CD4-positive, alpha-beta T cell treated with Interleukin-4 for 1 hour (primary cell): Measurements from ENCODE around the gene PARS2.

Experiments
- DNase-seq, 2 donors: peaks; one replicate each; pipeline ENCODE4 v3.0.0-alpha.2; 2020 to 2022

PARS2 gene

DNA sequence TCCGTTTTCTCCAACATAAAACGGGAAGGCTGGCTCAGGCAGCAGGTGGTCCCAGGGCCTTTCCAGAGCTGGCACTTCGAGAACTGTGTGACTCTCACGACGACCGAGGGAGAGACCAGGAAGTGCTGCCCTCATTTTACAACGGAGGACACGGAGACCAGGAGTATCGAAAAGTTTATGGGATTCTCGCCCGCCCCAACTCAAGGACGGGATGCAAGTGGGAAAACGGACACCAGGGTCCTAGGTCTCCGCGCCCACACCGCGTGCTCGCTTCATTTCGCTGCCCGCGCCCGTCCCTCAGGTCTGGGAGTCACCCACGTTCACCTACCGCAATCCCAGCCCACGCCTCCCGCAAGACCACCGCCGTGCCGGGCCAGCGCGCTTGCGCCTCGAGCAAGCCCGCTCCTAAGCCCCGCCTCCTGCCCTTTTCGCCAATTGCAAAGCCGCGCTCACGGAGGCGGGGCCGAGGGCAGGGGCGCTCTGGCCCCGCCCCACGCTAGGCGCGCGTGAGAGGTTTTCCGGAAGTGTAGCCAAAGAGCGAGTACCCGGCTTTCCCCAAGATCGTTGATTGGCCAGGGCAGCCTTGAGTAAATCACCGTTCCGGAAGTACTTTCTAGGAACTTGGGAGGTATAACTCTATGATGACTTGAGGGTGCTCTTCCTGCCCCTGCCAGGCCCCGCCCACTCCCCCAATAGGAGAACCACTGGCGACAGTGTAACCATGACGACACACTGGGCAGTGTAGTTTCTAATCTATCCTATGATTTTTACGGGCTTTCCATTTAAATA lies at the start of gene PARS2:
TSS of gene PARS2 (minus strand) at position 391 of the 789 bp plus-strand sequence. CDS start 5,362 bp downstream, outside the sequence.
- peak; percentile 98 to 99 for DNase-seq

DNA sequence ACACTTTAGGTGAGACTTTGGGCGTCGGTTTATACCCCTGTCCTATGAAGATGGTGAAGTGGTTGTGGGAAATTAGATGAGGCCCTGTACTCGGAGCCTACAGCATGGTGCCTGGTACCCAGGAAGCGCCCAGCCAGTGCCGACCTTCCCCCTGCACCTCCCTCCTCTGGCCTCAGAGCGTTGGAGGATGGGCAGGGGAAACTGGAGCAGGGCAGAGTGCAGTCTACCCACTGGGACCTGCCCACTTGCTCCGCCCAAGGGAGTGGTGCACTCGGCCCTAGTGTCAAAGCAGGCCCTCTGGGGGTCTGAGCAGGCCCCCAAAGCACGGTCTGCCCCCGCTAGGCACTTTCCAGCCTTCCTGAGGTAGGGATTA lies 49.8 kb upstream of the PARS2 start:
- no peak for DNase-seq

DNA sequence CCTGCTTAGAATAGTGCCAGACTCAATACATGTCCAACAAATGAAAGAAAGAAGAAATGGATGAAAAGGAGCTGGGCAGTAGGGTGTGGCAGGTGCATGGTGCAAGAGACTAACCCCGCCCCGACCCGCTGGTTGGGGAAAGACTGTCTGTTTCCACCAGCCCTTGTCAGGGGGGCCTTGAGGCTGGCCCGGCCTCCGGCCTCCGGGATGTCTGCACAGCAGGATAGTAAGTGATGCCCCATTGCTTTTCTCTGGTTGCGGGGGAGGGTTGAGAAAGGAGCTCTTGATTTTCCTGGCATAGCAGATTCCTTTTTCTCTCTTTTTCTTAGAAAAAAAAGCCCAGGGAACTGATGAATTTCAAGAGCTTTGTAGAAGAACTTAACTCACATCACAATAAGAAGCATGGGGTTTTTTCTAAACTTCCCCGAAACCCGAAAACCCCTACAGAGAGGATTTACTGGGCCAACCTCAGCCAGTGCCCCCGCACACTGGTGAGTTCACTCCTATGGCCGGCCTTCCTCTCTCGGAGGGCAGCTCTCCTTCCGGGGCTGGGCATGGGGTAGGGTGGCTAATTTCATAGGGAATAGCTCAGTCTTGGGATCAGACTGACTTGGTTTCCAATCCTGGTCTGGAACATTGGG lies 49.3 kb upstream of the PARS2 start:
- no peak for DNase-seq

DNA sequence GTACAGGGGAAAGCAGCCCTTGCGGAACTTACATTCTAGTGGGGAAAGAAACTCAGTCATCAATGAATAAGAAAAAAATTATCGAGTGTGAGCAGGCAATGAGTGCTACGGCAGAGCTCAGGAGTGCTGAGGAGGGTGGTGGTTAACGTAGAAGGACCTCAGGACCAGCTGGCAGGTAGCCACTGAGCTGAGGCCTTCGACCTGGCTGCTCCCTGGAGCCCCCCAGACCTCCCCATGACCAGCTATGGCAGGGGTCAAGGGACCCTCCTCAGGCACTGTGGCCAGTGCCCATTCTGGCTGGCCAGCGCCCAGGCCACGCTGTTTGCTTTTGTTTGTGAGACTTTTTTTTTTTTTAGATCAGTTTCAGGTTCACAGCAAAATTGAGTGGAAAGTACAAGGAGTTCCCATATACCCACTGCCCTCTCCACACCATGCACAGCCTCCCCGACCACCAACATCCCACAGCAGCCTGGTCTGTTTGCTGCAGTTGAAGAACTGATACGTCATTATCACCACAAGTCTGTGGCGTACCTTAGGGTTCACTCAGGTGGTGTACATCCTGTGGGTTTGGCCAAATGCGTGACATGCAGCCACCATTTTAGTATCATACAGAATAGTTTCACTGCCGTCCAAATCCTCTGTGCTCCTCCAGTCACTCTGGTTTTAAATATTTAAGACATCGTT lies 48.6 kb upstream of the PARS2 start:
- DNase-seq, result no peak

DNA sequence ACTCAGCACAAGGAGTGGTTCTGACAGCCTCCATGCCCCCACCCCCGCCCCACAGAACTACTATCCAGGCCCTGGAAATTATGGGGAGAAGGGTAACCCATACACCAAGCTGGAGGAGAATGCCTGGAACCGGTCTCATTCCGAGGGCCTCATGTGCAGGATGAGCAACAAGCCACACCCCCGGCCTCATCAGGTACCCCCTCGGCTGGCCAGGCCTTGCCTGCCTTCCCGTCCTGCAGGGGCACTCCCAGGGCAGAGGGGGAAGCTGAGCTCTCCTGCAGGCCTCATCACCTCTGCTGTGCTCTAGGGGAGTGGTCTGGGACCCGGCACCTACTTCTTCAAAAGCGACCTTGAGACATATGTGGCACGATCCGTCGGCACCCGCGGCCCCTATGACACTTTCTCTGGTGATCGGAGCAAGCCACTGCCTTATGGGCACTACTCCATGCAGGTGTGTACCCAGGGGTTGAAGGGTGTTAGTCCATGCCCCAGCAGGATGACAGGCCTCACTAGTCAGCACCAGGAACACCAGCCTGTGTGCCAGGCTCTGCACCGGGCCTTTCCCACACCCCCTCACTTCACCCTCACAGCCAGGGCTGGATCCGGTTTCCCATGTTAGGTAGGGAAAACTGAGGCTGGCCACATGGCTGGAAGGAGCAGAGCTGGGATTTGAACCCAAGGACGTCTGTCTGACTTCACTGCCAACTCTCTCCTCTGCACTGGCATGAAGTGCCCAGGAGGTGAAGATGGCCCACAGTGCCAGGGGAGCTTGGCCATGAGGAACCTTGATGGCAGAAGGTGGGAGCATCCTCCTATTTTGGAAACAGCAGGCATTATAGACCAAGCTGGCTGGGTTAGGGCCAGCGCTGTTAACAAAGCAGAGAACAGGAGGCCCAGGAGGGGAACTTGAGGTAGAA lies 47.7 kb upstream of the PARS2 start:
- no peak for DNase-seq

DNA sequence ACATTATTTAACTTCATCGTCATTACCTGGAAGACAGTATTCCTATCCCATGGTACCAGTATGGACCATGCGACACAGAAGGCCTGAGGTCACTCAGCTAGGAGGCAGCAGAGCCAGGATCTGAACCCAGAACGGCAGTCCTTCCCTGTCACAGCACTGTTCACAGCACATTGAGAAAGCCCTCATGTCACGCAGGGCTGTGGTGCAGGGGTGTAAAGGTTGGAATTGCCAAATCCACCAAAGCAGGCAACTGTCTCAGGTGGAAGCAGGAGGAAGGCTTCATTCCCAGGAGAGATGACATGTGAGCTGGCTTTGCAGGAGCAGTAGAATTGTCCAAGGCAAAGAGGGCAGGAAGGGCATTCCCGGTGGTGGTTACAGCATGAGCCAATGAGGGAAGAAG lies 46.7 kb upstream of the PARS2 start:
- DNase-seq, result no peak

DNA sequence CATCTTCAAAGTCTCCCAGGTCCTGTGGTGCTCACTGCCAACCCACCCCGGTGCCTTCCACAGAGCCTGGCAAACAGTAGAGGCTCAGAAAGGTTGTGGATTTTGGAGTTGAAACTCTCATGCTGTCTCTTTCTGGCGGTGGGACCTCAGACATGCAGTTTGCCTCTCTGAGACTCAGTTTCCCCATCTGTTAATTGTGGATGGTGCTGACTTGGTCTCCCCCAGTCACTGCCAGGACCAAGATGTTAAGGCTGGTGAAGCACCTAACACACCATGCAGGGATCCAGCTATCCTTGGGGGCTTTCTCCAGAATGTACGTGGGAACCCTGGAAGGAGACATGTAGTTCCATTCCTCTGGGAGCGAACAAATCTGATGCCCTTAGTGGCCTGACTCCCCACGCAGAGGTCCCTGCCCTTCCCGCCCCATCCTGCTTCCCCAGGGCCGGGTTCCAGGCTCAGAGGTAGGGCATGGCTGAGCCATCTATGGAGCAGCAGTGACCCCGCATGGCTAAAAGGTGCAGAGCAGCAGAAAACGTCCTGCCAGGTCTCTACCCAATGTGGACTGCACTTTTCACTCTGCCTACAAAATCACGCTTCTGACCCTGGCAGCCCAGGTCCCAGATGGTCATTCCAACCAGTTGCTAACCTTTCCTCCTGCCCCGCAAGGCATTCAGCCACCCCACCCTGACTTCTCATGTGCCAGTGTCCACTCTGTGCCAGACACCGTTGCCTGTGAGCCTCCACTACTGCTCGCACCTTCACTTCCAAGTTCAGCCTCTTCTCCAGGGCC lies 46.0 kb upstream of the PARS2 start:
- DNase-seq, result peak; percentile 60 to 67

DNA sequence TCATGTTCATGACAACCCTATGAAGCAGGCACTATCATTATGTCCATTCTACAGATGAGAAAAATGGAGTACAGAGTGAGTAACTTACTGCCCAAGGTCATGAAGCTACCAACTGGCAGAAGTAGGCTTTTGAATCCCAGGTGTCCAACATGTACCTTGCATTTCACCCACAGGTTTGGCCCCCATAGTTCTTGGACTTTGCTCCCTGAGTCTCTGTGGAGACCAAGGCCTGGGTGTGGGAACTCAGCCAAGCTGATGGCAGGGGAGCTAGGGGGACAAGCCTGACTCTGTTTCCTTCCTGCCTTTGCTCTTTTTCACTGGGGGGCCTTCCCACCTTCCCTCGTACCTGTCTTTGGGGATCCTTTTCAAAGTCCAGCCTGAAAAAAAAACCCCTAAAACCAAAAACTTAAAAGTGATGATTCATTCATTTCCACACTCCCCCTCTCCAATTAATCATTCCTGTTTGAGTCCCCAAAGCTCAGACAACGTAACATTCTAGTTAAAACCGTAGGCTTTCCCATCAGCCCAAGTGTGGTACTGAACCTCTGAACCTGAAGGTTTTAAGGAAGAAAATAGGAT lies 45.3 kb upstream of the PARS2 start:
- DNase-seq, result no peak

DNA sequence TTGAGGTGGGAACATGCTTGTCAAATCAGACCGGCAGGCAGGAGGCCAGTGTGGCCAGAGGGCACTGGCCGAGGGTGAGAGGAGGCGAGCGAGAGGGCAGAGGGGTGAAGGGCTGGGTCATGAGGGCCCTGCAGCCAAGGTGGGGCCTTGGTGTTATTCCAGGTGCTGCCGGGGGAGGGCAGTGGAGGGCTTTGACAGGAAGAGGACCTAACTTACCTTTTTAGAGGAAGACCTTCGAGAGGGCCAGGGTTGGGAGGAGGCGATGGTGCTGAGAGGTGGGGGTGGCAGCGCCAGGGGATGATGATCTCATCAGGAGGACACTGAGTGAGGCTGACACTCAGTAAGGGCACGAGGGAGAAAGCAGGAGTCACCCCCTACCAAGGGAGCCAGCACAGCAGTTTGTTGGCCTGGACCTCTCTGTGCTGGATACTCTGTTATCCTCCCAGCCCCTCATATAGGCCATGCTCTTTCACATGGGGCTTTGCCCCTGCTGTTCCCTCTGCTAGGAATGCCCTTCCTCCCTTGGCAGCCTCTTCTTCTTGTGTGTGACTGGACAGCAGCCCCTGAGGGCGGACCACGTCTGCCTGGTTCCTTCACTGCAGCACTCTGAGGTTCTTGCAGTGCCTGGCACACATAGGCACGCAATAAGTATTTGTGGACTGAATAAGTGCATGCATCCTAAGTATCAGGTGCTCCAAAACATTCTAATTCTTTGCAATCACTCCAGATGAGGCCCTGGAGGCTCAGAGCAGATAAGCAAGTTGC lies 44.3 kb upstream of the PARS2 start:
- DNase-seq, result no peak

DNA sequence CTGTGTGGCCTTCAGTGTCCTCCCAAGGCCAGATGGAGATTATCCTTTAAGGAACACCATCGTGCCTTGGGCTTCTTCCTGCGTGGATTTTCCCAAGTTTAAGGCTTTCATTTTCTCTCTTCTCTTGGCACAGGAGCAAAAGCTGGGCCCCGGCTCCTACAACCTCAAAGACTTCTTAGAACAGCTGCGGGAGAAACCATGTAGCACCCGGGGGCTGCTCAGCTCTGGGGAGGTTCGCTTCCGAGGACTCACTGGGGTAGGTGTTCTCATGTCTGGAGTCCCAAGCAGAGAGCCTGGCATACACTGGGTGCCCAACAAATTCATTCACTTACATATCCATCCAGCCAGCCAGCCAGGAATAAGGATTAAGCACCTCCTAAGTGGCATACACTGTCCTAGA lies 43.4 kb upstream of the PARS2 start:
- no peak for DNase-seq

DNA sequence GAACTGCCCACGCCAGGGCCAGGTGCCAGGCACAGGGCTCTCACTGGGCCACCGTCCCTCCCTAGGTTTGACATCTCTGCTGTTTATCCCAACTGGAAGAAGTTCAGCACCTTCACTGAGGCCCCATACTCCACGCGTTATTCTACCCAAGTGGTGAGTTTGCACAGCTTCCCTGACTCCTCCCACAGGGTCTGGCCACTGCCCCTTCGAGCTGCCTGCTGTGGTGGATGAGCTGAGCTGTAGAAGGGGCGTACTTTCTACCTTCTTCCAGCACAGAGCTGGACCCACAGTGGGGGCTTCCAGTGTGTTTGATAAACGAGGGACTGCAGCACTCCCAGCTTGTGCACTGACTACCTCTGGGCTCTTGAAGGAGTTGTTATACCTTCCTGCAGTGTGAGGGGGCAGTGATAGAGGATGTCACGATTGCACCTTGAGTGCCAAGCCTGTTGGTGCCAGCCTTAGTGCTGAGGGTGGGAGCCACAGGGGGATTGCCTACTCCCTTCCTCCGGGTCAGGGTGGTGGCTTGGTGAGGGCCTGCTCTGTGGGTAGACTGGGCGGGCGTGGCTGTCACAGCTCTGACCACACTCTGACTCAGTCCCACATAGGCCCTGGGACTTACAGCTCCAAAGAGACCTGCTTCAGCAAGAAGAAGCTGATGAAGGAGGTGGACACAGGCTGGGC lies 42.7 kb upstream of the PARS2 start:
- DNase-seq, result peak; percentile 57 to 59

DNA sequence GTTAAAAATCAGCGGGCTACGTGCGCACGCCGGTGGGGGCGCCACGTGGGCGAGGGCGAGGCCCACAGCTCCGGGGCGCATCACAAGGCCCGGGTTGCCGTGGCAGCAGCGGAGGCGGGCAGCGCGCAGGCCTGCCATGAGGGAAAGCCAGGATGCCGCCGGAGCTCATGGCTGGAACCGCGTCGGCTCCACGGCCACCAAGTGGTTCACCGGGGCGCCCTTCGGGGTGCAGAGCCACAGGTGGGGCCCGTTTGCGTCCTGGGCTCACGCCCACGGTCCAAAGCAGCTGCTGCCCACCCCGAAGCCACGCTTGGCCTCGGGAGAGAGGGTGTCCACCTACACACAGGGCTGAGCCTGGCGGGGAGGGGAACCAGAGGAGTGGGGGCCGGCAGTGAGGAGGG lies 41.7 kb upstream of the PARS2 start:
- no peak for DNase-seq

DNA sequence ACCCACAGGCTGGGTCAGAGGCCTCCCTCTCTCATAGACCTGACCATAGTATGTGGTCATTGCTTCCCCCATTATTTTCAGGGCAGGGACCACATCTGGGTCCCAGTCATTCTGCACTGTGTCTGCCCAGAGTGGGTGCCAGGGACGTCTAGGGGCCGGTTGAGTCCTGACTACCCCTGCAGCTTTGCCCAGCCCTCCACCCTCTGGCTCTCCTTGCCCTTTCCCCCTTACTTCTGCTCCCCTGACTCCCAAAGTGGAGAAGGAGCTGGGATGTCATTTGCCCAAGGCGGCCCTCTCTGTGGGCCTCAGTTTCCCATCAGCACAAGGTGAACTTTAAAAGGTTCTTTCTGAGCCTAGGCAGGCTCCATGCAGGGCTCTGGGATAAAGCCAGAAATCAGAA lies 41.1 kb upstream of the PARS2 start:
- no peak for DNase-seq

DNA sequence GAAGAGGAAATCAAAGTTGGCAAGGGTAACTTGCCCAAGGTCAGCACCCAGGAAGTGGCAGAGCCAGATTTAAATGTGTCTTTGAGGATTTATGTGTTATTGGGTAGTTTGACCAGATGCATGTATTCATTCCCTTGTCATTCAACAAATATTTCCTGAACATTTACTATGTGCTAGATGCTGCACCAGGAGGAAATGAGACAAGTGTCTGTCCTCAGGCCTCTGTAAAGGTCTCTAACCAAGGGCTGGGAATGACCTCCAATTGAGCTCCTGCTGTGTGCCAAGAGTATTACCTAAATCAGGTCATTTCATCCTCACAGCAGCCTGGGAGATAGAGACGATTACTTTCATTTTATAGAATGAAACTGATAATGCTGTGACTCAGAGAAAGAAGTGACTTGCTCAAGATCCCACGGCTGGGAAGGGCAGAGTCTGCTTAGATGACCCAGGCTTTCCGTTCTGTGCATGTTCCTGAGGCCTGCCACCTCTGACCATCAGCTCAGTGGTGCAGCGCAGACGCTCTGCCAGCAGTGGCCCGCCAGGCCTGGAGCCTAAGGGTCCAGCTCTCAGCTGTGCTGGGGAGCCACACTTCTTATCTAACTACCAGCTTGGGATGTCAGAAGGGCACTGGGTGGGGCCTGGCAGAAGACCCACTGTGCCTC lies 40.3 kb upstream of the PARS2 start:
- no peak for DNase-seq

DNA sequence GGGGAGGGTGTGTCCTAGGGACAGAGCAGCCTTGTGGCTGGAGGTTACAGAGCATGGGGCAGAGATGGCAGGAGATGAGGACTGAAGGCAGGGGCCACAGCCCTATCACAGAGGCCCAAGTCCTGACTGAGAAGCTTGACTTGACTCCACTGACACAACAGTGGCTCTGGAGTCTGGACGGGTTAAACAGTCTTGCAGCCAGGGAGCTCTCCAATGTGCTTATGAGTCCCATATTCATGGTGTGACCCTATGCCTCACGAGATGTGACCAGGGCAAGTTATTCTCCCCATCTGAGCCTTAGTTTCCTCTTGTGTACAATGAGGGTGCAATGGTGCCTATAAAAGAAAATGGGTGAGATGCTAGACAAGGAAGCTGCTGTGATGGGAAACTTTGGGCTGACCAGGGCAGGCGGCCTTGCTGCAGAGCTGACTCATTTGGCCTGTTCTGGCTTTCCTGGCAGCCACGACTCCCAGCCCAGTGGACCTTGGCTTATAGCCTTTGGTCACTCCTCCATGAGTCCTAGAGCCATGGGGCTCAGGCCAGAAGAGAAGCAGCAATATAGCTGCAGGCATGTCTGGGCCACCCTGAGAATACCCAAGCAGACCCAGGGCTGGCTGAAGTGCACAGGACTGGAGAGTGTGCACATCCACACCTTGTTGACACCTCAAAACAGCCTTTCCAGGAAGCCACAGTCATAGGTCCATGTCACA lies 39.6 kb upstream of the PARS2 start:
- no peak for DNase-seq

DNA sequence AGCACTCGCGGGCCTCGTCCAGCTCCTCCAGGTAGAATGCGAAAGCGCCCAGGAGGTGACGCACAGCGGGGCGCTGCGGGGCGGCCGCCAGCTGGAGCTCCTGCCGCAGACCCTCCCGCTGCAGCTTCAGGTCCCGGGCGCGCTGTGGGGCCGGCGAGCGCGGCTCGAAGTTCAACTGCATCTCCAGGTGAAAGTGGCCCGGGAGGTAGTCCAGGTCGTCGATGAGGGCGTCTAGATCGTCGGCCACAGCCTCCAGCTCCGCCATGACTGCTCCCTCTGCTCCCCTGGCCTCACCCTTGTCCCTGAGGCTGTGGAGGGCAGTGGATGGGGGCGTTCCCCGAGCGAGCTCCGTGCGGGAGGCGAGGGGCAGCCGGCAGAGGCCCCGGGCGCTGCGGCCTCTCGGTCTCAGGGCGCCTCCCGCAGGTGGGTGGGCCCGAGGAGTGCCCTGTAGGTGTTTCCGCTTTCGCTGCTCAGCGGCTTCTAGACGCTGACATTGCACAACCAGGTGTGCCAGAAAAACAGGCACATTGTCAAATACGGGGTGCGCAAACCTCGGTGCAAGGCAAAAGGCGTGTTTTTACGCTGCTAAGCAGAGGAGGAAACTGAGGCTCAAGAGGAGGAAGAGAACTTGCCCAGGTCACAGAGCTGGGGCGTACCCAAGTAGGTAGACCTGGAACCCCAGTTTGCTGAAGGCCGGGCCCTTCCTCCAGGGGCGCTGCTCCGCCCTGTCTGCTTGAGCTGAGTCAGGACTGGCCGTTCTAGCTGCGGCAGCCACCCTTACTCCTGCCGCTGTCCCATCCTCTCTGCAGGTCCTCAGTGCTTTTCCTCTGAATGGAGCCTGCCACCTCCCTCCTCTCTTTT lies 36.8 kb upstream of the PARS2 start, which contains the start of gene TTC22:
TSS of gene TTC22 (minus strand) at position 425 of the 861 bp plus-strand sequence. CDS start at position 265, 160 bp downstream.
- peak; percentile 68 to 72 for DNase-seq

DNA sequence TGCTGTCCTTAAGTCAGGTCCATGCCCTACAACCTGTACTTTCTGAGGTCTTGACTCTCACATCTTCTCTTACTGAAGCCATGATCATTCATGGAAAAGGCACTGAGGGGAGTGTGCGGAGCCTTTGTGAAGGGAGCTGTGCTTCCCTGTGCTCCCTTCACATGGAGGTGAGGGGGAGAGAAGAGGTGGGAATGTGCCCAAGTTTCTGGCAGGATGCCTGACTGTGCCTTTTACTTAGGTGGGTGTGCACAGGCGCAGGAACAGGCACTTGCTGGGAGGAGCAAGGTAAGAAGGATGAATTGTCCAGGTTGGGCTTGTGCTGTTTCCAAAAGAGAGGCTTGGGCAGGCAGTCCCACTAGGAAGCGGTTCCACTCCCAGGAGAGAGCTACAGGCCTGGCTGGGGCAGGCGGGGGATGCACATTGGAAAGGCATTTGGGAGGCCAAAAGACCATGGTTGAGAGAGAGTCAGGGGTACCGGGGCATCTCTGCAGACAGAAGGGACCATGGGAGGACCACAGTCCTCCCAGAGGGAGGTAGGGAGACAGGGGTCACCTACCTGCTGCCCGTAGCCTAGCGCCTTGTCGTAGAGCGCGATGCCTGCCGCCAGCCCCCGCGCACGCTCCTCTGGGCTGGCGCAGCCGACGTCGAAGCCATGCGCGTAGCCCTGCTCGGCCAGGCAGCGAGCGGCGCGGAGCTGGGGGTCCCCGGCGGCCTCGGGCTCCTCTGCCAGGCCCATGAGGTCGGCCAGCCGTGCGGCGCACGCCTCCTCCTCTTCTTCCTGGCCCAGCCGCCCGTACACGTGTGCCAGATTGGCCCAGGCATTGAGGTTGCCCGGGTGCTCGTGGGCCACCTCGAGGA lies 35.9 kb upstream of the PARS2 start:
- DNase-seq, result no peak
